ENCODE measurements around the gene ALDH3B2.

The ALDH3B2 gene

DNA sequence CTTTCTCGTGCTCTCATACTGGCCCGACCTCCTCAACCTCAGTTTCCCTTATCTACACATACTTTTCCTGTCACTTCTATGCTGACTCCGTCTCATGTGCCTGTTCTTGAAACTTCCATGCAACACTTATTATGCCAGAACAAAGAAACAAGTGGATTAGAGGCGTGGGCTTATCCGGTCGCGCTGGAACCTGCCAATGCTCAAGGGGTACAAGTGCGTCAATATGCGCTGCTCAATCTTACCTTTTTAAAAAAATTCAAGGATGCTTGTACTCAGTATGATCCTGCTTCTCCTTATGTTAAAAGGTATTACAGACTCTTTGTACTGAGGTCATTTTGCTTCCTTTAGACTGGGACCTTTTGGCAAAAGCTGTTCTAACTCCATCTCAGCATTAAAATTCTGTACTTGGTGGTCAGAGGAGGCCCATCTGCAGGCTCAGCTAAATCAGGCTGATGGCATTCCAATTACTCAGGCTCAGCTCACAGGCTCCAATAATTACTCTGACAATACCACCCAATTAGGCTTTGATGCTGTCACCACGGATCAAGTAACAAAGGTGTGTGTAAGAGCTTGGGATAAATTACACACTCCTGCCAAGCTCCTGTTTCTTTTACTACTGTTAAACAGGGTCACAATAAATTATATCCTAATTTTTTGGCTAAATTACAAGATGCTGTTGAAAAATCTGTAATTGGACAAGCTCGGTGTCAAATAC lies 26.3 kb upstream of the ALDH3B2 start:
- H2AFZ ChIP-seq (ENCODE audit: low read length, unreplicated experiment), result no peak overlapping the region
- no peaks in the 10 kb centered on the region for H3K36me3 ChIP-seq (ENCODE audit: insufficient read depth, low read length)
- H3K27ac ChIP-seq (ENCODE audit: low read depth, low read length), result no peak overlapping the region
- peaks cover 4% of the 10 kb centered on the region for H3K4me1 ChIP-seq (ENCODE audit: control insufficient read depth, insufficient read depth, low read length, unreplicated experiment)
- H3K79me2 ChIP-seq (ENCODE audit: control insufficient read depth, insufficient read depth, low read length, unreplicated experiment), result no peaks in the 10 kb centered on the region
- no peak overlapping the region for H3K4me3 ChIP-seq (ENCODE audit: low read depth, low read length)
- peaks cover 25% of the 10 kb centered on the region for H3K27me3 ChIP-seq (ENCODE audit: insufficient read depth, low read length)

DNA sequence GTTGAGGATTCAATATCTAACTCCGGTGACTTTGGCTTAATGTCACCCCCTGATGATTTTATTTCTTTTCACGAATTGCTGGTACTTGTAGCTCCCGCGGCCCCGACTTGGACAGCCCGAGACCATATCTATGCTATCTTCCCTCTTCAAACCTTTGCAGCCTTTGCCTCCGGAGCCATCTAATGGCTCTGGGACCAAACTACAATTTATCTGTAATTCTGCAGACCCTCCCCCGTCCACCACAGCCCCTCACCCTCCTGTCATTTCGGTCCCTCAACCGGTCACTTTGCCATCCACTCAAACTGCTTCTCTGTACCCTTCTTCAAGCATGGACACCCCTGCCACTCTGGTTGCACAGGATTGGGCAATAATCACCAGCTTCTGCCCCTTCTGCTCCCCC lies 25.7 kb upstream of the ALDH3B2 start:
- Histone ChIP-seq H3K79me2 (ENCODE audit: control insufficient read depth, insufficient read depth, low read length, unreplicated experiment) (no peaks in the 10 kb centered on the region), H3K4me1 (ENCODE audit: control insufficient read depth, insufficient read depth, low read length, unreplicated experiment) (peaks cover 4% of the 10 kb centered on the region), H2AFZ (ENCODE audit: low read length, unreplicated experiment) (no peak overlapping the region), H3K27me3 (ENCODE audit: insufficient read depth, low read length) (peaks cover 30% of the 10 kb centered on the region), H3K27ac (ENCODE audit: low read depth, low read length) (no peak overlapping the region), H3K36me3 (ENCODE audit: insufficient read depth, low read length) (no peaks in the 10 kb centered on the region), H3K4me3 (ENCODE audit: low read depth, low read length) (no peak overlapping the region)

DNA sequence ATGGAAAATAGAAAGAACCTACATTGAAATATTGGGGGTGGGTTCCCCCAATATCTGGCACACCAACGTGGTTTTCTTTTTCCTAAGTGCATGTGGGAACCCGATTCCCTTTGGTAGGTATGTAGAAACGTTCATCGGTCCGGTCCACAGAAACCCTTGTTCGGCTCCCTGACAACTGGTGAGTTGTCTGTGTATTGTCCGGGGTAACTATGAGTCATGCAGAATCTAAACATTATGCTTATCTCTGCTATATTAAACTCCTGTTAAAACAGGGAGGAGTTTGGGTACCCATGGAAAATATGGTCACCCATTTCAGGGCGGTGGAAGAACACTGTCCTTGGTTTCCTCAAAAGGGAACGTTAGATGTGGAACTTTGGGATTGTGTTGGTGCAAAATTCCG lies 25.1 kb upstream of the ALDH3B2 start:
- peaks cover 30% of the 10 kb centered on the region for H3K27me3 ChIP-seq (ENCODE audit: insufficient read depth, low read length)
- no peak overlapping the region for H3K27ac ChIP-seq (ENCODE audit: low read depth, low read length)
- no peak overlapping the region for H3K4me3 ChIP-seq (ENCODE audit: low read depth, low read length)
- H2AFZ ChIP-seq (ENCODE audit: low read length, unreplicated experiment), result no peak overlapping the region
- no peaks in the 10 kb centered on the region for H3K79me2 ChIP-seq (ENCODE audit: control insufficient read depth, insufficient read depth, low read length, unreplicated experiment)
- H3K36me3 ChIP-seq (ENCODE audit: insufficient read depth, low read length), result no peaks in the 10 kb centered on the region
- H3K4me1 ChIP-seq (ENCODE audit: control insufficient read depth, insufficient read depth, low read length, unreplicated experiment), result peaks cover 4% of the 10 kb centered on the region

DNA sequence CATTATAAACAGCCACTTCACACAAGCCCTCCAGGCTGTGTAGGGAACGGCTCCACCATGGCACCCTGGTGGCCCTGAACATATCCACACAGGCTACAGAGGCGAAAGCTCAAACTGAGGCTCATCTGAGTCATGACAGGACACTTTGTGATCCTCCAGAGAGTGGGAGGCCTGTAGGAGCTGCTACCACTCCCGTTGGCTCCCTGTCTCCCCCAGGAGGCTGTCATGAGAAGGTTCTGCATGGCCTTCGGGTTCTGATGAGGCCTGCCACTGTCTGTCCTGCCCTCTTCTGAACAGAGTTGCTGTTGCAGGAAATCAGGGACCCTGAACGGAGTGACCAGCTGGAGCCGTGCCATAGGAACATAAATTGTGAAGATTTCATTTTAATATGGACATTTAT lies 23.8 kb upstream of the ALDH3B2 start:
- peaks cover 27% of the 10 kb centered on the region for H3K27me3 ChIP-seq (ENCODE audit: insufficient read depth, low read length)
- no peak overlapping the region for H2AFZ ChIP-seq (ENCODE audit: low read length, unreplicated experiment)
- H3K4me1 ChIP-seq (ENCODE audit: control insufficient read depth, insufficient read depth, low read length, unreplicated experiment), result peaks cover 4% of the 10 kb centered on the region
- no peak overlapping the region for H3K4me3 ChIP-seq (ENCODE audit: low read depth, low read length)
- no peaks in the 10 kb centered on the region for H3K79me2 ChIP-seq (ENCODE audit: control insufficient read depth, insufficient read depth, low read length, unreplicated experiment)
- no peaks in the 10 kb centered on the region for H3K36me3 ChIP-seq (ENCODE audit: insufficient read depth, low read length)
- H3K27ac ChIP-seq (ENCODE audit: low read depth, low read length), result no peak overlapping the region

DNA sequence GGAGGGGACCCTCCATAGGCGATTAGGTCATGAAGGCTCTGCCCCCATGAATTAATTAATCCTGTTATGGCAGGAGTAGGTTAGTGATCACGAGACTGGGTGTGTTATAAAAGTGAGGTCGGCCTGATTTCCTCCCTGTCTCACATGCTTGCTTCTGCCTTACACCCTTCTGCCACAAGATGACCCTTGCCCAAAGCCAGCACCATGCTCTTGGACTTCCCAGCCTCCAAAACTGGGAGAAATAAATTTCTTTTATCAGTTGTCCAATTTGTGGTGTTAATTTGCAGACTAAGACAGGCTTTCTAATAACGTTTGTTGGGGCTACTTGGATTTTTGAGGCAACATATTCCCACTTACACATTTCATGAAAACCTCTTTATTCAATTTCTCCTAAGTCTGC lies 23.4 kb upstream of the ALDH3B2 start:
- Histone ChIP-seq H3K27me3 (ENCODE audit: insufficient read depth, low read length) (peaks cover 27% of the 10 kb centered on the region), H3K4me1 (ENCODE audit: control insufficient read depth, insufficient read depth, low read length, unreplicated experiment) (peaks cover 4% of the 10 kb centered on the region), H3K27ac (ENCODE audit: low read depth, low read length) (no peak overlapping the region), H3K79me2 (ENCODE audit: control insufficient read depth, insufficient read depth, low read length, unreplicated experiment) (no peaks in the 10 kb centered on the region), H3K36me3 (ENCODE audit: insufficient read depth, low read length) (no peaks in the 10 kb centered on the region), H3K4me3 (ENCODE audit: low read depth, low read length) (no peak overlapping the region), H2AFZ (ENCODE audit: low read length, unreplicated experiment) (no peak overlapping the region)

DNA sequence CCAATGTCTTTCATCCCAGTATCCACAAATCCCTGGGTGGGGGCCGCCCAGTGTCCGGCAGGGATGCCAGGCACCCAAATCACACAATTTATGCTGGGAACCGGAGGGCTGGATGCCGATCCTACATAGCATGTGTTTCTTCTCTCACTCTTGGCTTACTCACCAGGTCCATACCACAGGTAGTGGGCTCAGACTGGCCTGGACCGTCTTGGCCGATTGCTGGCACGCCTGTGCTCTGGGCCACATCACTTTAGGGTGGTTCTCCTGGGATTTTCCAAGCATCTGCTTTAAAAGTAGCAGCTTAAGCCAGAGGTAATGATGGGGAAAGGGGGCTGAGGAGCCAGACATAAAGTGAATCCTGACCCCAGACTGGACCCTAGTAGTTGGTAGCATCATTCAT lies 22.6 kb upstream of the ALDH3B2 start:
- H3K27ac ChIP-seq (ENCODE audit: low read depth, low read length), result no peak overlapping the region
- H3K36me3 ChIP-seq (ENCODE audit: insufficient read depth, low read length), result no peaks in the 10 kb centered on the region
- H3K4me1 ChIP-seq (ENCODE audit: control insufficient read depth, insufficient read depth, low read length, unreplicated experiment), result peaks cover 4% of the 10 kb centered on the region
- no peaks in the 10 kb centered on the region for H3K79me2 ChIP-seq (ENCODE audit: control insufficient read depth, insufficient read depth, low read length, unreplicated experiment)
- no peak overlapping the region for H2AFZ ChIP-seq (ENCODE audit: low read length, unreplicated experiment)
- peaks cover 30% of the 10 kb centered on the region for H3K27me3 ChIP-seq (ENCODE audit: insufficient read depth, low read length)
- H3K4me3 ChIP-seq (ENCODE audit: low read depth, low read length), result no peak overlapping the region

DNA sequence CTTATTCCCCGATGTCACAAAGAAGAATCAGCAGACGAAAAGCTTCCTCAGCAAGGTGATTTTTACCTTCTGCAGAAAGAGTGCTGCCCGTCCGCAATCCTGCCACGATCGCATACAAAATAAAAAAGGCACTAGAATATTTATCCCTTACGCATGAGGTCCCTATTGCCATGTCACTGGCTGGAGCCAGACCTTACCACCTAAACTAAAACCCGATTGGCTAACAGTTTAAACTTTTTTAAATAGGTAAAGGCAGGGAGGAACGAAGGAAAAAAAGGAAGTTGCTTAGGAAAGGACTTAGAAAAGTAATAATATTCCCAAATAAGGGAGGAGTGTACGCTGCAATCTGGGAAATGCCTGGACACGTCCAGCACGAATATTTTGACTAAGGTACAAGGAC lies 21.2 kb upstream of the ALDH3B2 start:
- Histone ChIP-seq H3K27ac (ENCODE audit: low read depth, low read length) (no peak overlapping the region), H3K36me3 (ENCODE audit: insufficient read depth, low read length) (no peaks in the 10 kb centered on the region), H3K79me2 (ENCODE audit: control insufficient read depth, insufficient read depth, low read length, unreplicated experiment) (no peaks in the 10 kb centered on the region), H3K27me3 (ENCODE audit: insufficient read depth, low read length) (peaks cover 44% of the 10 kb centered on the region), H3K4me1 (ENCODE audit: control insufficient read depth, insufficient read depth, low read length, unreplicated experiment) (no peaks in the 10 kb centered on the region), H3K4me3 (ENCODE audit: low read depth, low read length) (no peak overlapping the region), H2AFZ (ENCODE audit: low read length, unreplicated experiment) (no peak overlapping the region)

DNA sequence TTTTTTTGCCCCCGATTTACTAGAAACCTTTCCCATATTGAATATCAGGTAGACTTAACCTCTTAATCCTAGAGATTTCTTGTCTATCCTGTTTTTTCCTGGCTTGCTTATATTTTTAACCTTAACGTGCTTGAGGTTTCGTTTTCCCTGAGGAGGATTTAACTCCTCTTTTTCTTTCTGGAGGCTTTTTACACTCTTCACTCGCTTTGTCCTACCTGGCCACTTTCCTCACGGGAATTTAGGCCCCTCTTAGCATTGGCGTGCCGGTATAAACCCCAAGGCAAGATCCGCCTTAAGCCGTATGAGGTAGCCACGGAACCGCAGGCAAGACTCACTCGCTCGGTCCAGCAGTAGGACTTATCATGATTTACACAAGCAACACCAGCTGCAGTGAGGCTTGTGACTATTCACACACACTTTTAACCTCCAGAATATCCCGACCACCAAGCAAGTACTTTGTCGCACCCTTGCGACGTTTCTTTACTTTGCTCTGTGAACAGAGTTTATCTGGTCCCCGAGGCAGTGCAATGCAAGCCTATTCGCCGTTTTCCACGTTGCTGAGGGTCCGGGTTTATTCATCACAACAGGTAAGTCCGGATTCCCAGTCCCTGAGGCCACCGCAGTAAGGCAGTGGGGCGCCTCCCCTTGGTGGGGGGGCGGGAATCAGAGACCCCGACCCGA lies 20.6 kb upstream of the ALDH3B2 start:
- Histone ChIP-seq H3K27ac (ENCODE audit: low read depth, low read length) (no peak overlapping the region), H3K79me2 (ENCODE audit: control insufficient read depth, insufficient read depth, low read length, unreplicated experiment) (no peaks in the 10 kb centered on the region), H2AFZ (ENCODE audit: low read length, unreplicated experiment) (no peak overlapping the region), H3K27me3 (ENCODE audit: insufficient read depth, low read length) (peaks cover 49% of the 10 kb centered on the region), H3K4me1 (ENCODE audit: control insufficient read depth, insufficient read depth, low read length, unreplicated experiment) (no peaks in the 10 kb centered on the region), H3K36me3 (ENCODE audit: insufficient read depth, low read length) (no peaks in the 10 kb centered on the region), H3K4me3 (ENCODE audit: low read depth, low read length) (no peak overlapping the region)

DNA sequence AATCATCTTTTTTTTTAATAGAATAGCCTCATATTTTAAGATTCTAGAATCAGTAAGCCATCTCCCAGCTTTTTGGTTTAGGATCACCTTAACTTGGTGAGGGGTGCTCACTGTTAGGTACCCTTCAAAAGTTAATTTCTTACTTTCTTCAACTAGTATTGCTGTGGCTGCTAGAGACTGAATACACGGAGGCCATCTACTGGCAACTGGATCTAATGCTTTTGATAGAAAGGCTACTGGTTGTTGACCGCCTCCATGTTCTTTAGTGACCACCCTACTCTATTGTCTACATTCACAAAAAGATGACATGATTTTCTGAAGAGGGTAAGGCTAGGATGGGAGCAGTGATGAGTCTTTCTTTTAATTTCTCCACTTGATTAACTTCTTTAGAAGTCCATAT lies 16.7 kb upstream of the ALDH3B2 start:
- H3K4me3 ChIP-seq (ENCODE audit: low read depth, low read length), result no peak overlapping the region
- H3K27me3 ChIP-seq (ENCODE audit: insufficient read depth, low read length), result peaks cover 55% of the 10 kb centered on the region
- no peaks in the 10 kb centered on the region for H3K4me1 ChIP-seq (ENCODE audit: control insufficient read depth, insufficient read depth, low read length, unreplicated experiment)
- H3K36me3 ChIP-seq (ENCODE audit: insufficient read depth, low read length), result no peaks in the 10 kb centered on the region
- H3K79me2 ChIP-seq (ENCODE audit: control insufficient read depth, insufficient read depth, low read length, unreplicated experiment), result no peaks in the 10 kb centered on the region
- no peak overlapping the region for H2AFZ ChIP-seq (ENCODE audit: low read length, unreplicated experiment)
- no peak overlapping the region for H3K27ac ChIP-seq (ENCODE audit: low read depth, low read length)

DNA sequence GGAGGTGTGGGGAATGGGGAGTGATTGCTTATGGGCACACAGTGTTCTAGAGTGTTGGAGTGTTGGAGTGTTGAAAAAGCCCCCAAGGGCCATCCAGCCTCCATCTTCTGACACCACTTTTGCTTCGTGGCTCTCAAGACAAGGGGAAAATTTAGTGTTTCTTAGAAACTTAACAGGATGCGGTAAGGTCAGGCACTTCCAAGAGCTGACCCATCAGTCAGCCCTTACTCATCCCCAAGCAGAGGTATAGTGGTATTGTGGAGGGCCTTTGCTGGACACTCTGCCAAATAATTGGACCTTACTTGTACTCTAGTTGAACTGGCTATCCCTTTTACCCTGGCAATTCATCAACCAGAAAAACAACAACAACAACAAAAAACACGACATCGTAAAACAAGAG lies 14.8 kb upstream of the ALDH3B2 start:
- Histone ChIP-seq H3K27ac (ENCODE audit: low read depth, low read length) (no peak overlapping the region), H3K36me3 (ENCODE audit: insufficient read depth, low read length) (no peaks in the 10 kb centered on the region), H3K79me2 (ENCODE audit: control insufficient read depth, insufficient read depth, low read length, unreplicated experiment) (no peaks in the 10 kb centered on the region), H3K27me3 (ENCODE audit: insufficient read depth, low read length) (peaks cover 55% of the 10 kb centered on the region), H3K4me1 (ENCODE audit: control insufficient read depth, insufficient read depth, low read length, unreplicated experiment) (no peaks in the 10 kb centered on the region), H3K4me3 (ENCODE audit: low read depth, low read length) (no peak overlapping the region), H2AFZ (ENCODE audit: low read length, unreplicated experiment) (no peak overlapping the region)

DNA sequence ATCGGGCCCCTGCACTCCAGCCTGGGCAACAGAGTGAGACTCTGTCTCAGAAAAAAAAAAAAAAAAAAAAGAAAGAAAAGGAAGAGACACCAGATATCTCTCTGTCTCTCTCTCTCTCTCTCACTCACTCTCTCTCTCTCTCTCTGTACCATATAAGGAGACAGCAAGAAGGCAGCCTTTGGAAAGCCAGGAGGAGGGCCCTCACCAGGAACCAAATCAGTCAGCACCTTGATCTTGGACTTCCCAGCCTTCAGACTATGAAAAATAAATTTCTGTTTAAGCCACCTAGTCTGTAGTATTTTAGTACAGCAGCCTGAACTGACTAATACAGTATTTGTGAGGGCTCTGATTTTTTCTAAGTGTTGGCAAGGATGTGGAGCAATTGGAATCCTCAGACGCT lies 13.6 kb upstream of the ALDH3B2 start:
- no peaks in the 10 kb centered on the region for H3K79me2 ChIP-seq (ENCODE audit: control insufficient read depth, insufficient read depth, low read length, unreplicated experiment)
- H3K27ac ChIP-seq (ENCODE audit: low read depth, low read length), result no peak overlapping the region
- H3K4me3 ChIP-seq (ENCODE audit: low read depth, low read length), result no peak overlapping the region
- no peaks in the 10 kb centered on the region for H3K36me3 ChIP-seq (ENCODE audit: insufficient read depth, low read length)
- no peaks in the 10 kb centered on the region for H3K4me1 ChIP-seq (ENCODE audit: control insufficient read depth, insufficient read depth, low read length, unreplicated experiment)
- H2AFZ ChIP-seq (ENCODE audit: low read length, unreplicated experiment), result no peak overlapping the region
- peaks cover 59% of the 10 kb centered on the region for H3K27me3 ChIP-seq (ENCODE audit: insufficient read depth, low read length)
